Suprapubic skin (tissue), 4 donors: ENCODE measurements around the gene PTPN1. TPM values are rescaled to one million over a fixed set of nuclear protein-coding genes. Genes with fewer than 3 reads are reported as not detected.

Experiments
- DNase-seq, 2 donors: peaks; one replicate each; pipeline ENCODE4 v3.0.0-alpha.2; 2019; ENCODE audit warnings: low spot score in 2 of 2
- H3K27ac ChIP-seq: fragments of 200-600 bp; sonication (generic); one replicate; pipeline ENCODE4 v1.5.1; 2019
- H3K27me3 ChIP-seq: fragments of 200-600 bp; sonication (generic); one replicate; pipeline ENCODE4 v1.5.1; 2019
- H3K36me3 ChIP-seq: fragments of 200-600 bp; sonication (generic); one replicate; pipeline ENCODE4 v1.5.1; 2019
- H3K4me1 ChIP-seq: fragments of 200-600 bp; sonication (generic); one replicate; pipeline ENCODE4 v1.5.1; 2019
- H3K4me3 ChIP-seq: fragments of 200-600 bp; sonication (generic); one replicate; pipeline ENCODE4 v1.5.1; 2019; ENCODE audit warnings: mild to moderate bottlenecking
- H3K9me3 ChIP-seq: fragments of 200-600 bp; sonication (generic); one replicate; pipeline ENCODE4 v1.5.1; 2019
- EP300 ChIP-seq: sonication (generic); formaldehyde crosslinking; IDR thresholded peaks from one replicate; pipeline ENCODE4 v1.6.1; 2017; ENCODE audit warnings: antibody characterized with exemption
- POLR2A ChIP-seq, 2 donors: fragments of 450-650 bp; IDR thresholded peaks; one replicate each; pipeline ENCODE4 v1.6.1; 2017; ENCODE audit warnings: antibody characterized with exemption in 2 of 2, mild to moderate bottlenecking in 2 of 2, moderate library complexity in 2 of 2
- POLR2AphosphoS5 ChIP-seq, 3 donors: sonication (generic); formaldehyde crosslinking; IDR thresholded peaks; one replicate each; pipeline ENCODE4 v1.6.1; 2017; ENCODE audit warnings: antibody characterized with exemption in 3 of 3
- WGBS: methylation state at CpG from one replicate; pipeline ENCODE4 v1.1.5; 2018; 5-methylcytosine and 5-hydroxymethylcytosine counted together
- total RNA-seq, 4 donors: library from RNA; depleted of rRNA; stranded (reverse); fragments of >200 nt; gene quantifications; one replicate each; pipeline ENCODE4 v1.1.0, GENCODE V29; 2016
- TF ChIP-seq, protein P1 (sequence below), 2 donors: fragments of 200-600 bp in 1 of 2; fragments of 450-650 bp in 1 of 2; sonication (generic) in 1 of 2; IDR thresholded peaks; one replicate each; pipeline ENCODE4 v1.5.1; 2016 to 2019; ENCODE audit warnings: antibody characterized with exemption in 2 of 2, mild to moderate bottlenecking in 1 of 2, moderate library complexity in 1 of 2

The PTPN1 gene
- total RNA-seq, 4 donors from 2014 or later: 33.4 to 40.9 (median 36.2) TPM

- no peak for DNase-seq
- whole genome bisulfite sequencing: 99% methylated on average over 4 of the region's 4 CpGs
- Histone ChIP-seq H3K4me1 (peaks cover under 1% of the 10 kb centered on the region), H3K9me3 (no peaks in the 10 kb centered on the region), H3K27ac (no peak overlapping the region), H3K4me3 (no peak overlapping the region), H3K27me3 (no peaks in the 10 kb centered on the region), H3K36me3 (peaks cover 7% of the 10 kb centered on the region)
- TF ChIP-seq POLR2AphosphoS5 (IDR thresholded peaks at IDR 0.05): no peak
- no peak for TF ChIP-seq POLR2A (IDR thresholded peaks at IDR 0.05)
- TF ChIP-seq, protein P1, sequence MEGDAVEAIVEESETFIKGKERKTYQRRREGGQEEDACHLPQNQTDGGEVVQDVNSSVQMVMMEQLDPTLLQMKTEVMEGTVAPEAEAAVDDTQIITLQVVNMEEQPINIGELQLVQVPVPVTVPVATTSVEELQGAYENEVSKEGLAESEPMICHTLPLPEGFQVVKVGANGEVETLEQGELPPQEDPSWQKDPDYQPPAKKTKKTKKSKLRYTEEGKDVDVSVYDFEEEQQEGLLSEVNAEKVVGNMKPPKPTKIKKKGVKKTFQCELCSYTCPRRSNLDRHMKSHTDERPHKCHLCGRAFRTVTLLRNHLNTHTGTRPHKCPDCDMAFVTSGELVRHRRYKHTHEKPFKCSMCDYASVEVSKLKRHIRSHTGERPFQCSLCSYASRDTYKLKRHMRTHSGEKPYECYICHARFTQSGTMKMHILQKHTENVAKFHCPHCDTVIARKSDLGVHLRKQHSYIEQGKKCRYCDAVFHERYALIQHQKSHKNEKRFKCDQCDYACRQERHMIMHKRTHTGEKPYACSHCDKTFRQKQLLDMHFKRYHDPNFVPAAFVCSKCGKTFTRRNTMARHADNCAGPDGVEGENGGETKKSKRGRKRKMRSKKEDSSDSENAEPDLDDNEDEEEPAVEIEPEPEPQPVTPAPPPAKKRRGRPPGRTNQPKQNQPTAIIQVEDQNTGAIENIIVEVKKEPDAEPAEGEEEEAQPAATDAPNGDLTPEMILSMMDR (IDR thresholded peaks at IDR 0.05): no peak
- TF ChIP-seq EP300: no peak
Observed at GRCh38 chr20:50554694-50555579, 44.8 kb downstream of the PTPN1 start.

GRCh38 chr20:50555662-50556061 is 45.5 kb downstream of the PTPN1 start:
- WGBS: 84% methylated on average over 5 of the region's 5 CpGs
- TF ChIP-seq EP300 (no peak), POLR2AphosphoS5 (IDR thresholded peaks at IDR 0.05) (no peak), POLR2A (IDR thresholded peaks at IDR 0.05) (no peak)
- TF ChIP-seq, protein P1 (IDR thresholded peaks at IDR 0.05): no peak
- no peaks in the 10 kb centered on the region for H3K27me3 ChIP-seq
- H3K27ac ChIP-seq: no peak overlapping the region
- DNase-seq: no peak
- peaks cover 8% of the 10 kb centered on the region for H3K4me1 ChIP-seq
- H3K36me3 ChIP-seq: peaks cover 7% of the 10 kb centered on the region
- H3K4me3 ChIP-seq: no peak overlapping the region
- no peaks in the 10 kb centered on the region for H3K9me3 ChIP-seq

DNA sequence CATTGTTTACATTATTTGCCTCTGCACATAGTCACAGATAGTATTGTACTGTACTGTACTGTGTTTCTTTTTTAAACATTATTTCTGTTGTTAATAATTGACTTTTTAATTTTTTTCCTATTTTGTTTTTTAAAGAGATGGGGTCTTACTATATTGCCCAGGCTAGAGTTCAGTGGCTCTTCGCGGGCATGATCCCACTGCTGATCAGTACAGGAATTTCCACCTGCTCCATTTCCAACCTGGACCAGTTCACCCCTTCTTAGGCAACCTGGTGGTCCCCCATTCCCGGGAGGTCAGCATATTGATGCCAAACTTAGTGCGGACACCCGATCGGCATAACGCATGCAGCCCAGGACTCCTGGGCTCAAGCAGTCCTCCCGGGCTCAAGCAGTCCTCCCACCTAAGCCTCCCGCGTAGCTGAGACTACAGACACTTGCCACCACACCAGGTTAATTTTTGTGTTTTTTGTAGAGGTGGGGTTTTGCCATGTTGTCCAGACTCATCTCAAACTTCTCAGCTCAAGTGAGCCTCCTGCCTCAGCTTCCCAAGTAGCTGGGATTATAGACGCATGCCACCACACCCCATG is 47.5 kb downstream of the PTPN1 start:
- no peaks in the 10 kb centered on the region for H3K9me3 ChIP-seq
- TF ChIP-seq POLR2AphosphoS5 (IDR thresholded peaks at IDR 0.05) (no peak), POLR2A (IDR thresholded peaks at IDR 0.05) (no peak), EP300 (no peak)
- TF ChIP-seq, protein P1 (IDR thresholded peaks at IDR 0.05): no peak
- DNase-seq: no peak
- WGBS: 90% methylated on average over 11 of the region's 11 CpGs
- peaks cover 26% of the 10 kb centered on the region for H3K4me1 ChIP-seq
- no peak overlapping the region for H3K27ac ChIP-seq
- H3K27me3 ChIP-seq: no peaks in the 10 kb centered on the region
- H3K4me3 ChIP-seq: no peak overlapping the region
- H3K36me3 ChIP-seq: peaks cover 15% of the 10 kb centered on the region

- H3K4me1 ChIP-seq: peaks cover 26% of the 10 kb centered on the region
Observed at GRCh38 chr20:50558483-50558925, 48.3 kb downstream of the PTPN1 start.

More at GRCh38 chr20:50558483-50558925, 48.3 kb downstream of the PTPN1 start:
- Histone ChIP-seq H3K27ac (no peak overlapping the region), H3K36me3 (peaks cover 20% of the 10 kb centered on the region), H3K4me3 (no peak overlapping the region), H3K9me3 (no peaks in the 10 kb centered on the region), H3K27me3 (no peaks in the 10 kb centered on the region)
- no peak for DNase-seq
- TF ChIP-seq EP300 (no peak), POLR2A (IDR thresholded peaks at IDR 0.05) (no peak), POLR2AphosphoS5 (IDR thresholded peaks at IDR 0.05) (no peak)
- TF ChIP-seq, protein P1 (IDR thresholded peaks at IDR 0.05): no peak
- WGBS: 67% methylated on average over 4 of the region's 4 CpGs
